GM10266 (cell line): Measurements from ENCODE around the gene PROSER1.

Experiments
- DNase-seq: peaks from one replicate; pipeline ENCODE4 v3.0.0; 2012; ENCODE audit errors: extremely low spot score
- CTCF ChIP-seq: IDR thresholded peaks from 2 replicates; pipeline ENCODE4 v1.5.1; 2012; ENCODE audit warnings: mild to moderate bottlenecking, low read depth; ENCODE audit not compliant: control insufficient read depth, insufficient read depth; ENCODE audit errors: missing control alignments

The PROSER1 gene

GRCh38 chr13:39032150-39032549, 5.7 kb downstream of the PROSER1 start:
- DNase-seq, result no peak
- TF ChIP-seq CTCF, result no peak

GRCh38 chr13:39025433-39025839, 12.5 kb downstream of the PROSER1 start:
- no peak for TF ChIP-seq CTCF
- DNase-seq, result no peak

GRCh38 chr13:39023761-39024160, 14.1 kb downstream of the PROSER1 start:
- DNase-seq, result no peak
- TF ChIP-seq CTCF, result no peak

GRCh38 chr13:39023316-39023715, 14.6 kb downstream of the PROSER1 start:
- no peak for TF ChIP-seq CTCF
- no peak for DNase-seq

GRCh38 chr13:39020853-39021462, 16.9 kb downstream of the PROSER1 start:
- TF ChIP-seq CTCF, result no peak
- DNase-seq, result no peak

- DNase-seq, result peak; percentile 41
- peak; percentile 53 for TF ChIP-seq CTCF
Observed at GRCh38 chr13:39016787-39017186, 21.1 kb downstream of the PROSER1 start.

- no peak for DNase-seq
- no peak for TF ChIP-seq CTCF
Observed at GRCh38 chr13:39016087-39016486, 21.8 kb downstream of the PROSER1 start.
